ENCODE measurements around the gene ARPP21. TPM values are rescaled to one million over a fixed set of nuclear protein-coding genes. Genes with fewer than 3 reads are reported as not detected.

Gene ARPP21
- total RNA-seq, 1 experiment from 2014 or later = 0.41 TPM

GRCh38 chr3:35710554-35710953, 71.2 kb downstream of the ARPP21 start:
- in situ Hi-C loops (cut with HindIII; ENCODE audit: low pct_unique_long_range_greater_than_20kb, low sequenced_read_pairs) = no loop called here
- DNase-seq (ENCODE audit: low read depth) = no peak

DNA sequence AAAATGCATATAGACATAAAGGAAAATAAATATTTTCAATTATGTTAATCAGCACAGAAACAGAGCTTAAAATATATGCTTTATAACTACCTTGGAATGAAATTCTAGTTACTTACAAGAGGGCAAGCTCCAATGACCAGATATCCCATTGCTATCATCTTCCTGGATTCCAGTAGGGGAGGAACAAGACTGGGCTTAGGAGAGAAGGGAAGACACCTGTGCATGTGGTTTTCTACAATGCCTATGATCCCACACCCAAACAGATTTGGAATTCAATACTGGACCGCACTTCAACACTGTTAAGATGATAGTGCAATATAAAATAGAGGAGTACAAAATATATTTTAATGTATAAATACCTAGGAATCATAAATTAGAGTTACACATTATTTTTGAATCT, 79.6 kb downstream of the ARPP21 start:
- DNase-seq (ENCODE audit: low read depth) = no peak
- in situ Hi-C loops (cut with HindIII; ENCODE audit: low pct_unique_long_range_greater_than_20kb, low sequenced_read_pairs) = no loop called here

GRCh38 chr3:35721628-35722027, 82.3 kb downstream of the ARPP21 start:
- in situ Hi-C loops (cut with HindIII; ENCODE audit: low pct_unique_long_range_greater_than_20kb, low sequenced_read_pairs) = no loop called here
- DNase-seq (ENCODE audit: low read depth) = no peak

DNA sequence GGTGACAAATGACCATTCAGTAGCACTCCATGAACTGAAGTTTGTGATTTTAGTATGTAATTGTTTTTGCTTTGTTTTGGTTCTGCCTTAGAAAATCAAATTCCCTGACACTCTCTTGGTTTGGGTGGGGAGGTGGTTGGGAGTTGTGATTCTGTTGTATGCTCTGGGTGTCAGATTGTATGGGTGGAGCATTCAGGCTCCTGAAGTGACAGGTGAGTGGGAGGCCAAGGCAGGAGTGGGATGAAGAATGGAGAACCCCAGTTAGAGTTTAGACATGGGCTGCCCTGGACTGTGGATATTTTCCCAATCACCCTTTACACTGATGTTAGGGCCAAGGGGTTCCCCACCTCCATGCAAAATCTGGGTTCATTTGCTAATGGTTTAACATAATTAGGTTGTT, 83.6 kb downstream of the ARPP21 start:
- DNase-seq (ENCODE audit: low read depth) = no peak
- in situ Hi-C loops (cut with HindIII; ENCODE audit: low pct_unique_long_range_greater_than_20kb, low sequenced_read_pairs) = no loop called here

DNA sequence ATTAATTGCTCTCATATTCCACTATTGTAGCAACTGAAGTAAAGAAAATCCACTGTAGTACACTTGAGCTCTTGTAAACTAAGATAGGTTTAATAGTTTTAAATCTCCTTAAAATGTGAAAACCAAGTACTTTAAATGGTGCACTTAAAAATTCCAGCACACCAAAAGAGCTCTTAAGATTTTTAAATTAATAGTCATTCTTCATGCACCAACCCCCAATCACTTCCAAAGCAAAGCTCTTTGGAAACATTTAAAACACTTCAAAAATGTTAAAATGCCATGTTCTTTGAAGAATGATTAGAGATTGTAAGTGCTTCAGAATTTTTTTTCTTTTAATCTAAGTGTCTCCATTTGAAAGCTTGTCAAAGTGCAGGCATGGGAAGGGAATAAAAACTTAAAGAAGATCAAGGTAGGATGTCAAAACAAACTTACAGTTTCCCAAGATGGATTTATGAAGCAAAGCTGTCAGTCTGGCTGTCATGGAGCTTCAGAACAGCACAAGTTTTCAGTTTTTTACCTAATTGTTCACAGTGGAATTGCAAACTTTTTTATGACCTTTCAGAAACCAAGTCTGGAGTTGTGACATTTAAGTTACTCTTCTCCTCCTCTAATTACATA, 84.3 kb downstream of the ARPP21 start:
- in situ Hi-C loops (cut with HindIII; ENCODE audit: low pct_unique_long_range_greater_than_20kb, low sequenced_read_pairs) = no loop called here

GRCh38 chr3:35724106-35724505, 84.8 kb downstream of the ARPP21 start:
- in situ Hi-C loops (cut with HindIII; ENCODE audit: low pct_unique_long_range_greater_than_20kb, low sequenced_read_pairs) = no loop called here

More for the DNA sequence above, 84.3 kb downstream of the ARPP21 start:
- no peak for DNase-seq (ENCODE audit: low read depth)

DNA sequence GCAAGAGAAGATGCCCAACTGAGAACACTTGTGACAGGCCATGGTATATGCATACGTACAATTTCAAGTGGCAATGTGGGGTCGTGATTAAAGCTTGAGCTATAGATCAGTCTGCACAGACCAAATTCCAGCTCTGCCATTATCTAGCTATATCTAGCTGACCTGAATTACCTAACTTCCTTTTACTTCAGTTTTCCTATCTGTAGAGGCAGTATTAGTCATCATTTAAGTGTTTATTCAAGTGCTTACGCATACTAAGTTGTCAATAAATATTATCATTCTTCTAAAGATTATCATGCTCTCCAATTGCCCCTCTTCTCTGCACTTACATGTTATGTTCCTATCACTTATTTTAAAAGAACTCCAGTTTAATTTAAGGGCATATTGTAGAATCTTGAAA, 87.9 kb downstream of the ARPP21 start:
- no peak for DNase-seq (ENCODE audit: low read depth)

More at GRCh38 chr3:35724106-35724505, 84.8 kb downstream of the ARPP21 start:
- no peak for DNase-seq (ENCODE audit: low read depth)

DNA sequence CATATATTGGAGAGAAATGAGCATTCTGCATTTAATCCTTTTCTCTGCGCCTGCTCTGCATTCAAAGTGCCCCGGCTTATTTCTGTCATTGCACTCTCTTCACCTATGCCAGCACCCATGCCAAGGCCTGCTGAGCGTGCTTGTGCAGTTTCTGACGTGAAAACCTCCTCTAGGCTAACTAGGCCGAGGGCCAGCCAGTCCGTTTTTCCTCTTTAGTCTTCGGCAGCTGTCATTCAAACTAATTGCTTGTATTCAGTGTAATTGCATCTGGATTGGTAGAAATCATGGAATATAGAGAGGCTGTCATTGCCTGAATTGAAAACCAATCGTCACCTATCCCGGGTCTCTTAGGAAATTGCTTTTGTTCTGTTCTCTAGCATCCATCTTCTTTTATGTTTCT, 94.0 kb downstream of the ARPP21 start:
- in situ Hi-C loops (cut with HindIII; ENCODE audit: low pct_unique_long_range_greater_than_20kb, low sequenced_read_pairs) = no loop called here
- DNase-seq (ENCODE audit: low read depth) = no peak

More for the DNA sequence above, 87.9 kb downstream of the ARPP21 start:
- in situ Hi-C loops (cut with HindIII; ENCODE audit: low pct_unique_long_range_greater_than_20kb, low sequenced_read_pairs) = no loop called here

GRCh38 chr3:35733864-35734263, 94.5 kb downstream of the ARPP21 start:
- no peak for DNase-seq (ENCODE audit: low read depth)
- in situ Hi-C loops (cut with HindIII; ENCODE audit: low pct_unique_long_range_greater_than_20kb, low sequenced_read_pairs) = no loop called here

- in situ Hi-C loops (cut with HindIII; ENCODE audit: low pct_unique_long_range_greater_than_20kb, low sequenced_read_pairs) = no loop called here
- no peak for DNase-seq (ENCODE audit: low read depth)
Measured at GRCh38 chr3:35737080-35737479, 97.8 kb downstream of the ARPP21 start.

DNA sequence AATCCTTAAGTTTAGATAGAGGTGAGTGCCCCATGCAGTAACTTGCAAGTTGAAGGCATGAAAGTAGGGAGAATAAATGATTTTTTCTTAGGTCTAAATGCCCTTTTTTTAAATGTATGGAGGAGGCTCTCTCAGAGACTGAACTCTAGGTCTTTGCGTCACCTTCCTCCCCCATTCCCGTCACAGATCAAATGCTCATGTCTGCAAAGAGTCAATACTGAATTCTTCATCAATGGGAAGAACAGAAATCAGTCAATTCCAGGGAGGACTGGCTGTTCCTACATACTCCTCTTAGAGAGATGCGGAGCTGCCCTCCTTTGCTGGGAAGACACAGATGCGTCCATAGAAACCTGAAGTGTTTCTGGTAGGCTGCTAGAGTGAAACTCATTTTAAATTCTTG, 98.2 kb downstream of the ARPP21 start:
- DNase-seq (ENCODE audit: low read depth) = no peak
- in situ Hi-C loops (cut with HindIII; ENCODE audit: low pct_unique_long_range_greater_than_20kb, low sequenced_read_pairs) = no loop called here

- DNase-seq (ENCODE audit: low read depth) = no peak
- in situ Hi-C loops (cut with HindIII; ENCODE audit: low pct_unique_long_range_greater_than_20kb, low sequenced_read_pairs) = no loop called here
Measured at GRCh38 chr3:35737934-35738706, 98.8 kb downstream of the ARPP21 start.

GRCh38 chr3:35739181-35739809, 100.0 kb downstream of the ARPP21 start:
- no peak for DNase-seq (ENCODE audit: low read depth)
- in situ Hi-C loops (cut with HindIII; ENCODE audit: low pct_unique_long_range_greater_than_20kb, low sequenced_read_pairs) = no loop called here

DNA sequence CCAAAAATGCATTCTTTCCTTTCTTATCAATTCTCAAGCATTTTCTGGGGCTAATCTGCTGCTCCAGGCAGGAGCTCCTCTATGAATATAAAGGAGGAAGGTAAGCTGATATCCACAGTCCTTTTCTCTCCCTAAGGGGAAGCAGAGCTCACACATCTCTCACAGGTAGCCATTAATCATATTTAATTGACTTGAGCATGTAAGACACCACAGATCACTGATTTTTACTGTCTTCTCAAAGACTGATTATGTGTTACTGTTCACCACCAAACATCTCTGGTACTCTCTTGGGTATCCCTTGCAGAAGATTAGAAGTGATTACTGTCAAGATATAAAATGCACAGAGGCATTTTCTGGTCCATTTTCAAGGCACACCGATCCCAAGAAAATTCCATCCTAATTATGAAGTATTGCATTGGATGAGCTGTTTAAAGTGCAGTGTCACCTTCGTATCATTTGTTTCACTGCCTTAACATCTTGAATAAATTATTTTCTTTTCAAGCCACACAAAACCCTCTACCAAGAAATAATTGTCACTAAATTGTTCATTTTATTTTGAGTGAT, 100.7 kb downstream of the ARPP21 start:
- in situ Hi-C loops (cut with HindIII; ENCODE audit: low pct_unique_long_range_greater_than_20kb, low sequenced_read_pairs) = no loop called here

GRCh38 chr3:35743218-35743617, 103.9 kb downstream of the ARPP21 start:
- DNase-seq (ENCODE audit: low read depth) = no peak
- in situ Hi-C loops (cut with HindIII; ENCODE audit: low pct_unique_long_range_greater_than_20kb, low sequenced_read_pairs) = no loop called here

More for the DNA sequence above, 100.7 kb downstream of the ARPP21 start:
- no peak for DNase-seq (ENCODE audit: low read depth)

GRCh38 chr3:35744419-35744818, 105.1 kb downstream of the ARPP21 start:
- no peak for DNase-seq (ENCODE audit: low read depth)
- in situ Hi-C loops (cut with HindIII; ENCODE audit: low pct_unique_long_range_greater_than_20kb, low sequenced_read_pairs) = no loop called here

DNA sequence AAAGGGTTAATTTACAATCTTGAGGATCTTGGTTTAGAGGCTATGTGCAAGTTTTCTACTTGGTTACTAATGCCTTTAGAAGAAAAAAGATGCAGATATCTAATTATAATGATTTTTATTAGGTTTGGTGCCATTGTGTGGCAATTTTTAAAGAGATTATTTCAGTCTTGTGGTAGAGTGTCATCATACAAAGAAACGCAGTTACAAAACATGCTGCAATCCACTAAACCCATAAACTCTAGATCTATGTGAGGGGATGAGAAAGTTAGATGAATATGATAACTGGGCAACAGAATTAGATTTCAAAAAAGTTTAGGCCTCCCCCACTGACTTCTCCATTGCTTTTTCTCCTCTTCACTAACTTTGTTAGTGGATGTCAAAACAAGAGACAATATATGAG, 106.0 kb downstream of the ARPP21 start:
- DNase-seq (ENCODE audit: low read depth) = no peak
- in situ Hi-C loops (cut with HindIII; ENCODE audit: low pct_unique_long_range_greater_than_20kb, low sequenced_read_pairs) = no loop called here

DNA sequence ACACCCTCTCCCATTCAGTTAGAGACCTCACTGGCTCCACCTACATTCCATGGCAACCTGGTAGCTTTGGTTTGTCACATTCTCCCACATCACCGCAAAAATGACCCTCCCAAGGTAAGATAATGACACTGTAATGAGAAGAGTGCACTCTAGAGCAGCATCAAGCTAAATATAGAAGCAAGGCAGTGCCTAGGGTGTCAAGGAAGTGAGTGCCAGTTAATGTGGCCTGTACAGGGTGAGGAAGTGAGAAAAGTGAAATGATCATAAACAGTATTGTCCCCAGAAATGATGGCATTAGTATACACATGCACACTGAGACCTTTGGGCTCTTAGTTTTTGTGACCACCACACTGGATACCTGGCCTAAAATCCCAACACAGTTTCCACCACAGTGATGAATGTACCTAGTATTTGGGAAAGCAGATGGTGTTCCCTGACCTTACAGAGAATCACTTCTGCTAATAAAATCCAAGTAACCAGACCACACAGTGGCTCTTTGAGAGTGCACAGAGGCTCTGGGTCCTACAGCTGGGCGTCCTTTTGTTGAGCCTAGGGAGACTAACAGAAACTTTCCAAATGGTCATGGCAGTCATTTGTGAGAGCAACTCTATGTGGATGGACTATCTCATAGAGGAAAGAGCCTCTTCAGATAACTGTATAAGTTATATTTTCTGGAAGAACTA, 106.6 kb downstream of the ARPP21 start:
- no peak for DNase-seq (ENCODE audit: low read depth)
- in situ Hi-C loops (cut with HindIII; ENCODE audit: low pct_unique_long_range_greater_than_20kb, low sequenced_read_pairs) = no loop called here

DNA sequence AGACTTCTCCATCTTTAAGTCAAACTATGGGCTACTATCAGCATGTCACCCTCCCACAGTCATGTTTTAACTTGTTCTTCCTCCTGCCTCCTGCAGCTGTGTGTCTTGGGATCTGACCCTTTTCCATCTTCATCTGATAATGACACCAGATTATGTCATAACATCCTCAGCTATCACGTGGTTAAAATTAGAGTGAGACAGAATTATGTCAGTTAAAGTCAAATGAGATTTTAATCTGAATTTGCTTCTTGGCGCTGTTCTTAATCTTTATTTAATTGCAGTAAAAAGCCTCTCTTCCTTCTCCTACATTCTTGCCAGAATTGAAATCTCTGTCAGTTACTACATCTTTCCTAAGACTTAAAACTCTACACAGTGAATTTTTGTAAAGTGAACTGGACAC, 107.2 kb downstream of the ARPP21 start:
- DNase-seq (ENCODE audit: low read depth) = no peak
- in situ Hi-C loops (cut with HindIII; ENCODE audit: low pct_unique_long_range_greater_than_20kb, low sequenced_read_pairs) = no loop called here

All from Caki2 (cell line).